ENCODE results near the gene ADRA2B. TPM values are rescaled to one million over a fixed set of nuclear protein-coding genes. Genes with fewer than 3 reads are reported as not detected.

The ADRA2B gene
- total RNA-seq, 6 experiments from 2014 or later, result not detected

DNA sequence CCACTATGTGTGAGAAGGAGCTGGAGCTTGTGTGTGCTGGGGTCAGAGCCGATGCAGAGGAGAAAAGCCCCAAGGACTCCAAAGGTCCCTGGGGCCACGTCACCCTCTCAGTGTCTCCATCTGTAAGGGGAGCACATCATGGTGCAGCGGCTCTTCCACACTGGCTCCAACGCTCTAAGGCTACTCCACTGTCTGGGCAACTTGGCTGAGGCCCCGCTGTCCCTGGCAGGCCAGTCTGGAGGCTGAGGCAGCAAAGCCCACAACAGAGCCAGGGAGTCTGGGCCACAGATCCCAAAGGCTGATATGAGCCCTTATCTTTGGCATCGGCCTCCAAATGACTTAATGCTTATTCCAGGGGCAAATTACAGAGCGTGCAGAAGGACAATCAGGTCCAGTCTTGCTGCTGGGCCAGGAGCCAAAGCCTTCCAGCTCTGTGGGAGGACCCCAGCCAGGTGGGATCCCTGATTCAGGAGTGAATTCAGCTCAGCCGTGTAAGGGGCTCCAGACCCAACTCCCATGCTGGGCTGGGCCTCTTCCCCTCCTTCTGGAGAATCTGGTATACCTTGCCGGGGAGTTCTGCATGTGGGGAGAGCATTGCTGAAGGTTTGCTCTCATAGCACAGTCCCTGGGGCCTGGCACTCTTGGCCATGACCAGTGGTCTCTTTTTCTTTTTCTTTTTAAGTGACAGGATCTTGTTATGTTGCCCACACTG, 30.7 kb upstream of the ADRA2B start:
- peaks cover 55% of the 10 kb centered on the region for H3K4me1 Mint-ChIP-seq (ENCODE audit: low read depth)
- H3K4me3 Mint-ChIP-seq, result peak overlapping the region; percentile 50; the same call in 1 of the 2 replicates
- no peaks in the 10 kb centered on the region; the same call in none of the 2 replicates for H3K27me3 Mint-ChIP-seq (ENCODE audit: insufficient read depth)
- peaks cover 8% of the 10 kb centered on the region; the same call in 1 of the 2 replicates for H3K36me3 Mint-ChIP-seq (ENCODE audit: low read depth)
- DNase-seq, result peak; percentile 70
- TF ChIP-seq, protein P1, sequence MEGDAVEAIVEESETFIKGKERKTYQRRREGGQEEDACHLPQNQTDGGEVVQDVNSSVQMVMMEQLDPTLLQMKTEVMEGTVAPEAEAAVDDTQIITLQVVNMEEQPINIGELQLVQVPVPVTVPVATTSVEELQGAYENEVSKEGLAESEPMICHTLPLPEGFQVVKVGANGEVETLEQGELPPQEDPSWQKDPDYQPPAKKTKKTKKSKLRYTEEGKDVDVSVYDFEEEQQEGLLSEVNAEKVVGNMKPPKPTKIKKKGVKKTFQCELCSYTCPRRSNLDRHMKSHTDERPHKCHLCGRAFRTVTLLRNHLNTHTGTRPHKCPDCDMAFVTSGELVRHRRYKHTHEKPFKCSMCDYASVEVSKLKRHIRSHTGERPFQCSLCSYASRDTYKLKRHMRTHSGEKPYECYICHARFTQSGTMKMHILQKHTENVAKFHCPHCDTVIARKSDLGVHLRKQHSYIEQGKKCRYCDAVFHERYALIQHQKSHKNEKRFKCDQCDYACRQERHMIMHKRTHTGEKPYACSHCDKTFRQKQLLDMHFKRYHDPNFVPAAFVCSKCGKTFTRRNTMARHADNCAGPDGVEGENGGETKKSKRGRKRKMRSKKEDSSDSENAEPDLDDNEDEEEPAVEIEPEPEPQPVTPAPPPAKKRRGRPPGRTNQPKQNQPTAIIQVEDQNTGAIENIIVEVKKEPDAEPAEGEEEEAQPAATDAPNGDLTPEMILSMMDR (IDR thresholded peaks at IDR 0.05), result no peak
- no peaks in the 10 kb centered on the region for H3K9me3 Mint-ChIP-seq
- H3K27ac Mint-ChIP-seq, result peak overlapping the region; percentile 79

- H3K27ac Mint-ChIP-seq, result peak overlapping the region; percentile 79
- peaks cover 55% of the 10 kb centered on the region for H3K4me1 Mint-ChIP-seq (ENCODE audit: low read depth)
- no peaks in the 10 kb centered on the region for H3K9me3 Mint-ChIP-seq
- H3K4me3 Mint-ChIP-seq, result peak overlapping the region; percentile 50
- DNase-seq, result no peak
- no peaks in the 10 kb centered on the region; the same call in 1 of the 2 replicates for H3K27me3 Mint-ChIP-seq (ENCODE audit: insufficient read depth)
- peaks cover 8% of the 10 kb centered on the region; the same call in 1 of the 2 replicates for H3K36me3 Mint-ChIP-seq (ENCODE audit: low read depth)
- TF ChIP-seq, protein P1 (IDR thresholded peaks at IDR 0.05), result no peak
These were observed 29.9 kb upstream of the ADRA2B start for GRCh38 chr2:96146153-96146880.

GRCh38 chr2:96145848-96146152, 29.4 kb upstream of the ADRA2B start:
- H3K36me3 Mint-ChIP-seq (ENCODE audit: low read depth), result peaks cover 8% of the 10 kb centered on the region; the same call in 1 of the 2 replicates
- no peaks in the 10 kb centered on the region for H3K9me3 Mint-ChIP-seq
- no peak for DNase-seq
- peak overlapping the region; percentile 32 for H3K4me3 Mint-ChIP-seq
- H3K27me3 Mint-ChIP-seq (ENCODE audit: insufficient read depth), result no peaks in the 10 kb centered on the region; the same call in 1 of the 2 replicates
- TF ChIP-seq, protein P1 (IDR thresholded peaks at IDR 0.05), result no peak
- no peak overlapping the region for H3K27ac Mint-ChIP-seq
- peaks cover 55% of the 10 kb centered on the region for H3K4me1 Mint-ChIP-seq (ENCODE audit: low read depth)

DNA sequence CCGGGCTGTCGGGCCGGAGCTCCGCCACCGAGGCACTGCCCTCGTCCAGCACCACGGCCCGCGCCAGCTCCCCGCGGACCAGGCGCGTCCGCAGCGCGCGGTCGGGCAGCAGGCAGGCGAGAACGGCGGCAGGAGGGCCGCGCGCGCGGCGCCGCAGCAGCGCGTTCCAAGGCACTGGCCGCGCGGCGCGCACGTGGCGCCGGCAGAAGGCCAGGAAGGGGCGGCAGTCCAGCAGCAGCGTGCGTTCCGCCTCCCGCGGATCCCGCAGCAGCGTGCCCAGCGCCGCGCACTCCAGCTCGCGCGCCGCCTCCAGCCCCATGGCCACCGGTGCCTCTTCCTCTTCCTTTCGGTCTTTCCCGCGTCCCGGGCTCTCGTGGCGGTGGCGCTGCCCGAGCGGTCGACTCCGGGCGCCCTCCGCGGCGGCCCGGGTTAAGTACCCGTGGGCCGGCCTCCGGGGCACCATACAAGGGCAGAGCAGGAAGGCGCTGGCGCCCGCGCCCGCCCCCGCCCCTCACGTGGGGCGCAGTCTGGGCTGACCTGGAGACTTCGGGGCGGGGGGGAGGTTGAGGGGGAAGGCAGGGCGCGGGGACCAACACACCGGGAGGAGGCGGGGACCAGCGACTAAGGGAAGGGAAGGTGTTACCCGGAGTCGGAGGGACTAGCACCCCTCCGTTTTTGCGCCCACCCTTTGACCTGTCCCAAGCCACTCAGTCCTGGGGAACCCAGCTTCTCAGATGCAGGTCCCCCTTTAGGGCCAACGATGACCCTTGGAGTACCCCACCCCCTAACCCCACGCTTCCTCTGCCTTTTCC, 28.9 kb upstream of the ADRA2B start, which contains the start of gene DUSP2:
Gene DUSP2, minus strand, starts transcription at position 405 of the 812 bp plus-strand sequence. Its CDS starts 86 bp downstream, at position 319.
- DNase-seq, result peak; percentile 55
- peak within 1 kb of the TSS; percentile 89 for H3K4me3 Mint-ChIP-seq
- peaks cover 8% of the 10 kb centered on the region; the same call in 1 of the 2 replicates for H3K36me3 Mint-ChIP-seq (ENCODE audit: low read depth)
- TF ChIP-seq, protein P1 (IDR thresholded peaks at IDR 0.05), result no peak
- no peaks in the 10 kb centered on the region; the same call in 1 of the 2 replicates for H3K27me3 Mint-ChIP-seq (ENCODE audit: insufficient read depth)
- H3K4me1 Mint-ChIP-seq (ENCODE audit: low read depth), result peaks cover 55% of the 10 kb centered on the region
- no peaks in the 10 kb centered on the region for H3K9me3 Mint-ChIP-seq
- peak within 1 kb of the TSS; percentile 24 for H3K27ac Mint-ChIP-seq

- no peak for DNase-seq
- Mint-ChIP-seq H3K27ac (peak overlapping the region; percentile 24; the same call in 1 of the 2 replicates), H3K36me3 (ENCODE audit: low read depth) (peaks cover 8% of the 10 kb centered on the region; the same call in 1 of the 2 replicates), H3K27me3 (ENCODE audit: insufficient read depth) (no peaks in the 10 kb centered on the region; the same call in 1 of the 2 replicates), H3K4me1 (ENCODE audit: low read depth) (peaks cover 55% of the 10 kb centered on the region), H3K4me3 (peak overlapping the region; percentile 89), H3K9me3 (no peaks in the 10 kb centered on the region)
- TF ChIP-seq, protein P1 (IDR thresholded peaks at IDR 0.05), result no peak; the same call in 1 of the 2 replicates
These were observed 28.2 kb upstream of the ADRA2B start for GRCh38 chr2:96144481-96145035.
